ENCODE measurements around the gene L1TD1. TPM values are rescaled to one million over a fixed set of nuclear protein-coding genes. Genes with fewer than 3 reads are reported as not detected.
"Not testable (repeated sequence)": the region's sequence is repeated elsewhere in the genome, so short reads cannot be mapped to it uniquely, and the experiment has no call there.

The L1TD1 gene
- total RNA-seq, 4 donors from 2014 or later, result 0.04 TPM; not detected in 3

GRCh38 chr1:62241371-62242131, 46.9 kb downstream of the L1TD1 start:
- intact Hi-C loops (cut with DNase I; ENCODE audit: low total_unique reads), result no loop called here
- no peak for DNase-seq (ENCODE audit: low spot score in 2 of 2)
- TF ChIP-seq POLR2A (IDR thresholded peaks at IDR 0.05) (no peak), CTCF (IDR thresholded peaks at IDR 0.05) (no peak)
- no peak overlapping the region for H3K4me3 ChIP-seq (ENCODE audit: low read depth, poor library complexity, severe bottlenecking)
- 68 to 73% methylated on average over 12 of the region's 12 CpGs for WGBS, 2 donors

GRCh38 chr1:62244380-62244779, 49.7 kb downstream of the L1TD1 start:
- H3K4me3 ChIP-seq (ENCODE audit: low read depth, poor library complexity, severe bottlenecking); intact Hi-C loops (cut with DNase I; ENCODE audit: low total_unique reads); DNase-seq (ENCODE audit: low spot score in 2 of 2): not testable (repeated sequence)
- 96 to 98% methylated on average over 3 of the region's 3 CpGs for WGBS, 2 donors

- intact Hi-C loops (cut with DNase I; ENCODE audit: low total_unique reads), result no loop called here
- H3K4me3 ChIP-seq (ENCODE audit: low read depth, poor library complexity, severe bottlenecking), result no peak overlapping the region
- DNase-seq (ENCODE audit: low spot score in 2 of 2), result no peak
- TF ChIP-seq POLR2A (IDR thresholded peaks at IDR 0.05) (no peak), CTCF (IDR thresholded peaks at IDR 0.05) (no peak)
These were observed 50.6 kb downstream of the L1TD1 start for GRCh38 chr1:62245201-62245600.

- WGBS, 2 donors, result 70 to 73% methylated on average over 14 of the region's 14 CpGs
- intact Hi-C loops (cut with DNase I; ENCODE audit: low total_unique reads), result no loop called here
- no peak for TF ChIP-seq CTCF (IDR thresholded peaks at IDR 0.05)
- TF ChIP-seq POLR2A (IDR thresholded peaks at IDR 0.05), result no peak
- no peak overlapping the region for H3K4me3 ChIP-seq (ENCODE audit: low read depth, poor library complexity, severe bottlenecking)
- no peak for DNase-seq (ENCODE audit: low spot score in 2 of 2)
These were observed 52.9 kb downstream of the L1TD1 start for GRCh38 chr1:62247391-62248168.

GRCh38 chr1:62250126-62250726, 55.6 kb downstream of the L1TD1 start:
- TF ChIP-seq CTCF (IDR thresholded peaks at IDR 0.05) (no peak), POLR2A (IDR thresholded peaks at IDR 0.05) (no peak)
- DNase-seq (ENCODE audit: low spot score in 2 of 2), result no peak
- 70% methylated on average over 10 of the region's 10 CpGs for WGBS, 2 donors
- intact Hi-C loops (cut with DNase I; ENCODE audit: low total_unique reads), result no loop called here
- no peak overlapping the region for H3K4me3 ChIP-seq (ENCODE audit: low read depth, poor library complexity, severe bottlenecking)

GRCh38 chr1:62259551-62259950, 64.9 kb downstream of the L1TD1 start:
- TF ChIP-seq POLR2A (IDR thresholded peaks at IDR 0.05), result no peak
- TF ChIP-seq CTCF (IDR thresholded peaks at IDR 0.05), result no peak
- no peak for DNase-seq (ENCODE audit: low spot score in 2 of 2)
- intact Hi-C loops (cut with DNase I; ENCODE audit: low total_unique reads), result no loop called here
- 97% methylated on average over 4 of the region's 4 CpGs for WGBS, 2 donors
- H3K4me3 ChIP-seq (ENCODE audit: low read depth, poor library complexity, severe bottlenecking), result no peak overlapping the region

All from lower leg skin (tissue), 4 donors.